DND-41 (cell line): ENCODE results near the gene RCAN2.

Experiments used
- CTCF ChIP-seq: IDR thresholded peaks from 2 replicates; pipeline ENCODE4 v1.5.1; 2012; ENCODE audit warnings: borderline replicate concordance, low read length, moderate library complexity, mild to moderate bottlenecking; ENCODE audit not compliant: poor library complexity, severe bottlenecking; ENCODE audit errors: extremely low read depth
- EZH2 ChIP-seq: IDR thresholded peaks from 3 replicates; pipeline ENCODE4 v1.6.1; 2012; ENCODE audit warnings: borderline replicate concordance, low read depth, mild to moderate bottlenecking, moderate library complexity, low read length, inconsistent platforms; ENCODE audit not compliant: severe bottlenecking

GRCh38 chr6:46323966-46324622, 167.2 kb downstream of the RCAN2 start:
- no peak for TF ChIP-seq CTCF
- TF ChIP-seq EZH2: no peak
